WTC11 (cell line): ENCODE measurements around the gene ROBO2. TPM values are rescaled to one million over a fixed set of nuclear protein-coding genes. Genes with fewer than 3 reads are reported as not detected.

Experiments used
- ATAC-seq: fragments of 200-7000 bp; cut with Tn5 transposase; 2 replicates; pipeline ENCODE4 v1.10.0; 2021; ENCODE audit warnings: mild to moderate bottlenecking, moderate library complexity
- CTCF ChIA-PET: fragments of 300-600 bp; sonication (Branson Sonifier 250); formaldehyde crosslinking; loops from one replicate; lab custom pipeline; 2021; ENCODE audit warnings: antibody characterized with exemption; lab: Charles Lee
- POLR2A ChIA-PET: fragments of 350-600 bp; sonication (Branson Sonifier 250); formaldehyde crosslinking; loops from one replicate; lab custom pipeline; 2021; ENCODE audit warnings: antibody characterized with exemption; lab: Charles Lee
- DNase-seq: peaks from one replicate; pipeline ENCODE4 v3.0.0; 2021; ENCODE audit warnings: low spot score
- H3K27ac Mint-ChIP-seq: 2 replicates; pipeline ENCODE4 v1.8.0; 2021; ENCODE audit warnings: mixed read lengths
- H3K27me3 Mint-ChIP-seq: 2 replicates; pipeline ENCODE4 v1.8.0; 2021; ENCODE audit warnings: low read depth, mild to moderate bottlenecking, moderate library complexity, mixed read lengths
- H3K36me3 Mint-ChIP-seq: 2 replicates; pipeline ENCODE4 v1.8.0; 2021; ENCODE audit warnings: mixed read lengths
- H3K4me1 Mint-ChIP-seq: 2 replicates; pipeline ENCODE4 v1.8.0; 2022; ENCODE audit warnings: mixed read lengths
- H3K4me3 Mint-ChIP-seq: 2 replicates; pipeline ENCODE4 v1.8.0; 2021; ENCODE audit warnings: mild to moderate bottlenecking, moderate library complexity, mixed read lengths
- H3K9me3 Mint-ChIP-seq: 2 replicates; pipeline ENCODE4 v1.8.0; 2021; ENCODE audit warnings: mixed read lengths
- CTCF ChIP-seq: fragments of 200-600 bp; IDR thresholded peaks from 2 replicates; pipeline ENCODE4 v1.8.0; 2022; ENCODE audit warnings: antibody characterized with exemption
- ELF4 ChIP-seq: sonication (generic); formaldehyde crosslinking; IDR thresholded peaks from 2 replicates; pipeline ENCODE4 v1.8.1; 2022; ENCODE audit warnings: low read depth, mild to moderate bottlenecking, moderate library complexity, missing genetic modification reagents
- HMGA2 ChIP-seq: fragments of 250-450 bp; sonication (Bioruptor Pico); IDR thresholded peaks from 2 replicates; pipeline ENCODE4 v1.4.0; 2021; ENCODE audit warnings: mild to moderate bottlenecking, moderate library complexity
- HMGXB4 ChIP-seq: sonication (generic); formaldehyde crosslinking; IDR thresholded peaks from 2 replicates; pipeline ENCODE4 v1.8.1; 2023; ENCODE audit warnings: mild to moderate bottlenecking, moderate library complexity, missing genetic modification reagents
- KAT7 ChIP-seq: sonication (generic); formaldehyde crosslinking; IDR thresholded peaks from 2 replicates; pipeline ENCODE4 v1.8.1; 2023; ENCODE audit warnings: missing genetic modification reagents, mild to moderate bottlenecking, borderline replicate concordance
- MXD4 ChIP-seq: fragments of 250-450 bp; sonication (Bioruptor Pico); IDR thresholded peaks from 2 replicates; pipeline ENCODE4 v1.8.0; 2021; ENCODE audit warnings: mild to moderate bottlenecking, moderate library complexity, borderline replicate concordance
- MYBL2 ChIP-seq: sonication (generic); formaldehyde crosslinking; IDR thresholded peaks from 2 replicates; pipeline ENCODE4 v1.8.1; 2023; ENCODE audit warnings: mild to moderate bottlenecking, moderate library complexity, missing genetic modification reagents
- NFYB ChIP-seq: sonication (generic); formaldehyde crosslinking; conservative IDR thresholded peaks from 2 replicates; pipeline ENCODE4 v1.8.0; 2022; ENCODE audit warnings: low read depth, missing genetic modification reagents
- PRRX2 ChIP-seq: fragments of 250-450 bp; sonication (Bioruptor Pico); IDR thresholded peaks from 2 replicates; pipeline ENCODE4 v1.8.0; 2021; ENCODE audit warnings: mild to moderate bottlenecking
- RELA ChIP-seq: sonication (generic); formaldehyde crosslinking; IDR thresholded peaks from 2 replicates; pipeline ENCODE4 v1.8.1; 2022; ENCODE audit warnings: missing genetic modification reagents, mild to moderate bottlenecking, borderline replicate concordance
- USF1 ChIP-seq: sonication (generic); formaldehyde crosslinking; IDR thresholded peaks from 2 replicates; pipeline ENCODE4 v1.8.0; 2022; ENCODE audit warnings: mild to moderate bottlenecking, missing genetic modification reagents
- ZBTB43 ChIP-seq: sonication (generic); formaldehyde crosslinking; IDR thresholded peaks from 2 replicates; pipeline ENCODE4 v1.8.1; 2023; ENCODE audit warnings: mild to moderate bottlenecking, missing genetic modification reagents
- ZNF138 ChIP-seq: sonication (generic); formaldehyde crosslinking; conservative IDR thresholded peaks from 2 replicates; pipeline ENCODE4 v1.8.1; 2022; ENCODE audit warnings: mild to moderate bottlenecking, moderate library complexity, missing genetic modification reagents
- ZNF219 ChIP-seq: sonication (generic); formaldehyde crosslinking; IDR thresholded peaks from 2 replicates; pipeline ENCODE4 v1.8.0; 2023; ENCODE audit warnings: missing genetic modification reagents, mild to moderate bottlenecking, borderline replicate concordance
- ZNF263 ChIP-seq: sonication (generic); formaldehyde crosslinking; IDR thresholded peaks from 2 replicates; pipeline ENCODE4 v1.8.1; 2022; ENCODE audit warnings: low read depth, mild to moderate bottlenecking, moderate library complexity, missing genetic modification reagents
- ZNF396 ChIP-seq: fragments of 250-450 bp; sonication (Bioruptor Pico); IDR thresholded peaks from 2 replicates; pipeline ENCODE4 v1.8.0; 2021; ENCODE audit warnings: mild to moderate bottlenecking, moderate library complexity, borderline replicate concordance
- ZNF425 ChIP-seq: fragments of 250-450 bp; sonication (Bioruptor Pico); conservative IDR thresholded peaks from 2 replicates; pipeline ENCODE4 v1.9.0; 2021; ENCODE audit warnings: mild to moderate bottlenecking
- ZNF512 ChIP-seq: sonication (generic); formaldehyde crosslinking; IDR thresholded peaks from 2 replicates; pipeline ENCODE4 v1.8.1; 2022; ENCODE audit warnings: missing genetic modification reagents, borderline replicate concordance
- ZSCAN18 ChIP-seq: fragments of 250-450 bp; sonication (Bioruptor Pico); IDR thresholded peaks from 2 replicates; pipeline ENCODE4 v2.1.2; 2022; ENCODE audit warnings: mild to moderate bottlenecking, moderate library complexity
- total RNA-seq: library from RNA; stranded (reverse); gene quantifications from 3 replicates; pipeline ENCODE4 v1.2.3, GENCODE V29; 2021

Gene ROBO2
- total RNA-seq, 1 experiment from 2014 or later: 11.7 TPM

GRCh38 chr3:77203851-77204250, 164.0 kb downstream of the ROBO2 start:
- ChIA-PET POLR2A (no interaction called here), CTCF (no interaction called here)
- H3K4me3 Mint-ChIP-seq: no peak overlapping the region
- TF ChIP-seq USF1 (CRISPR knock-in tag) (no peak), NFYB (CRISPR knock-in tag) (no peak), PRRX2 (CRISPR knock-in tag) (no peak), CTCF (no peak), ZNF138 (no peak), ZNF396 (CRISPR knock-in tag) (no peak), ZBTB43 (no peak), ZNF219 (CRISPR knock-in tag) (no peak), KAT7 (CRISPR knock-in tag) (no peak), HMGXB4 (CRISPR knock-in tag) (no peak), HMGA2 (CRISPR knock-in tag) (no peak), ZNF263 (CRISPR knock-in tag) (no peak), RELA (no peak), MXD4 (CRISPR knock-in tag) (no peak), ELF4 (CRISPR knock-in tag) (no peak), MYBL2 (CRISPR knock-in tag) (no peak), ZNF425 (CRISPR knock-in tag) (no peak), ZNF512 (CRISPR knock-in tag) (no peak), ZSCAN18 (CRISPR knock-in tag) (no peak)
- H3K27ac Mint-ChIP-seq: no peak overlapping the region; the same call in 1 of the 2 replicates
- H3K27me3 Mint-ChIP-seq: no peaks in the 10 kb centered on the region
- ATAC-seq: no peak
- no peak for DNase-seq
- peaks cover 44% of the 10 kb centered on the region for H3K4me1 Mint-ChIP-seq
- no peaks in the 10 kb centered on the region for H3K36me3 Mint-ChIP-seq
- no peaks in the 10 kb centered on the region for H3K9me3 Mint-ChIP-seq
